Neural cell (in vitro differentiated cells): ENCODE data around the gene GON4L. TPM values are rescaled to one million over a fixed set of nuclear protein-coding genes. Genes with fewer than 3 reads are reported as not detected.
"Not testable (repeated sequence)": the region's sequence is repeated elsewhere in the genome, so short reads cannot be mapped to it uniquely, and the experiment has no call there.

Experiments used
- H2AFZ ChIP-seq: fragments of 200-600, 300-800 bp; sonication (generic), shearing (Covaris generic); 2 replicates; pipeline ENCODE4 v1.6.0; 2014; ENCODE audit warnings: low read depth, mild to moderate bottlenecking, antibody characterized with exemption, low read length, moderate library complexity
- H3F3A ChIP-seq: fragments of 200-600 bp; shearing (Covaris generic); 2 replicates; pipeline ENCODE4 v1.6.1; 2016; ENCODE audit warnings: mild to moderate bottlenecking, moderate library complexity, mixed read lengths, antibody characterized with exemption, low read length; ENCODE audit not compliant: insufficient read depth, poor library complexity, severe bottlenecking
- H3K27ac ChIP-seq: fragments of 200-600, 300-800 bp; sonication (generic), shearing (Covaris generic); 2 replicates; pipeline ENCODE4 v1.5.1; 2014; ENCODE audit warnings: mild to moderate bottlenecking, low read length, moderate library complexity
- H3K27me3 ChIP-seq: fragments of 300-800, 200-600 bp; sonication (generic), shearing (Covaris generic); 2 replicates; pipeline ENCODE4 v1.6.0; 2014; ENCODE audit warnings: mild to moderate bottlenecking, low read depth, low read length, moderate library complexity; ENCODE audit not compliant: insufficient read depth
- H3K36me3 ChIP-seq: fragments of 300-800, 200-600 bp; sonication (generic), shearing (Covaris generic); 2 replicates; pipeline ENCODE4 v1.5.1; 2014; ENCODE audit warnings: mild to moderate bottlenecking, antibody characterized with exemption, low read length, moderate library complexity; ENCODE audit not compliant: insufficient read depth
- H3K4me2 ChIP-seq: fragments of 300-800, 200-600 bp; sonication (generic), shearing (Covaris generic); 2 replicates; pipeline ENCODE4 v1.6.0; 2014; ENCODE audit warnings: mild to moderate bottlenecking, low read length
- H3K4me3 ChIP-seq: fragments of 300-800, 200-600 bp; sonication (generic), shearing (Covaris generic); 2 replicates; pipeline ENCODE4 v1.5.1; 2014; ENCODE audit warnings: mild to moderate bottlenecking, low read length, moderate library complexity
- H3K79me2 ChIP-seq: fragments of 200-600 bp; shearing (Covaris generic); replicated peaks from 2 replicates; pipeline ENCODE4 v1.6.0; 2014; ENCODE audit warnings: mild to moderate bottlenecking, low read length, moderate library complexity; ENCODE audit not compliant: insufficient read depth
- H3K9ac ChIP-seq: fragments of 300-800, 200-600 bp; sonication (generic), shearing (Covaris generic); 2 replicates; pipeline ENCODE4 v1.6.1; 2016; ENCODE audit warnings: mild to moderate bottlenecking, low read length, mixed read lengths
- H3K9me2 ChIP-seq: fragments of 200-600 bp; shearing (Covaris generic); 2 replicates; pipeline ENCODE4 v1.6.1; 2016; ENCODE audit warnings: mild to moderate bottlenecking, low read length, mixed read lengths; ENCODE audit not compliant: insufficient read depth
- H3K9me3 ChIP-seq: fragments of 200-600, 300-800 bp; sonication (generic), shearing (Covaris generic); 2 replicates; pipeline ENCODE4 v1.6.1; 2016; ENCODE audit warnings: mild to moderate bottlenecking, mixed run types, low read length, moderate library complexity, mixed read lengths
- H4K20me1 ChIP-seq: fragments of 200-600 bp; shearing (Covaris generic); 2 replicates; pipeline ENCODE4 v1.6.1; 2016; ENCODE audit warnings: mild to moderate bottlenecking, mixed run types; ENCODE audit not compliant: insufficient read depth
- CTCF ChIP-seq: fragments of 450-650 bp; IDR thresholded peaks from 2 replicates; pipeline ENCODE4 v1.5.1; 2014; ENCODE audit warnings: antibody characterized with exemption, mild to moderate bottlenecking, moderate library complexity; ENCODE audit not compliant: poor library complexity, severe bottlenecking
- EP300 ChIP-seq: fragments of 450-650 bp; conservative IDR thresholded peaks from 2 replicates; pipeline ENCODE4 v1.6.1; 2014; ENCODE audit warnings: antibody characterized with exemption, mild to moderate bottlenecking, moderate library complexity; ENCODE audit not compliant: poor library complexity, severe bottlenecking
- EZH2 ChIP-seq: fragments of 200-600, 300-800 bp; shearing (Covaris generic), sonication (generic); IDR thresholded peaks from 2 replicates; pipeline ENCODE4 v1.6.1; 2014; ENCODE audit warnings: antibody characterized with exemption, low read length, borderline replicate concordance, mild to moderate bottlenecking; ENCODE audit not compliant: insufficient read depth, poor library complexity, severe bottlenecking
- MXI1 ChIP-seq: fragments of 450-650 bp; conservative IDR thresholded peaks from 2 replicates; pipeline ENCODE4 v1.6.1; 2014; ENCODE audit warnings: antibody characterized with exemption, mild to moderate bottlenecking; ENCODE audit not compliant: poor library complexity, severe bottlenecking
- POLR2AphosphoS5 ChIP-seq: IDR thresholded peaks from 2 replicates; pipeline ENCODE4 v1.6.1; 2012
- RAD21 ChIP-seq: fragments of 450-650 bp; conservative IDR thresholded peaks from 2 replicates; pipeline ENCODE4 v1.6.1; 2014; ENCODE audit warnings: antibody characterized with exemption, mild to moderate bottlenecking, moderate library complexity
- REST ChIP-seq: IDR thresholded peaks from 2 replicates; pipeline ENCODE4 v1.6.1; 2012; ENCODE audit warnings: borderline replicate concordance
- SMC3 ChIP-seq: fragments of 450-650 bp; conservative IDR thresholded peaks from 2 replicates; pipeline ENCODE4 v1.6.1; 2014; ENCODE audit warnings: antibody characterized with exemption, mild to moderate bottlenecking, moderate library complexity; ENCODE audit not compliant: poor library complexity
- TAF1 ChIP-seq: IDR thresholded peaks from 2 replicates; pipeline ENCODE4 v1.6.1; 2012; ENCODE audit warnings: low read depth
- polyA plus RNA-seq: library from polyadenylated mRNA; depleted of rRNA; stranded (reverse); fragments of >200 nt; gene quantifications from 2 replicates; pipeline ENCODE4 v1.2.3, GENCODE V29; 2014

Gene GON4L
- polyA plus RNA-seq, 1 donor from 2014 or later, result 30.2 TPM

- no peaks in the 10 kb centered on the region for H3K27me3 ChIP-seq
- no peak overlapping the region for H2AFZ ChIP-seq
- no peak overlapping the region for H3K27ac ChIP-seq
- H3K4me3 ChIP-seq, result no peak overlapping the region
- no peak overlapping the region for H3K9ac ChIP-seq
- no peaks in the 10 kb centered on the region for H3F3A ChIP-seq
- H3K9me3 ChIP-seq, result no peaks in the 10 kb centered on the region
- TF ChIP-seq POLR2AphosphoS5 (no peak), TAF1 (no peak), EZH2 (no peak), RAD21 (no peak), CTCF (no peak), REST (no peak), EP300 (no peak), SMC3 (no peak), MXI1 (no peak)
- no peaks in the 10 kb centered on the region for H3K9me2 ChIP-seq
- H3K36me3 ChIP-seq, result no peaks in the 10 kb centered on the region
- no peak overlapping the region for H3K4me2 ChIP-seq
- H4K20me1 ChIP-seq, result no peaks in the 10 kb centered on the region
- H3K79me2 ChIP-seq, result peaks cover 18% of the 10 kb centered on the region
Measured at GRCh38 chr1:155840386-155840785, 16.6 kb downstream of the GON4L start.

DNA sequence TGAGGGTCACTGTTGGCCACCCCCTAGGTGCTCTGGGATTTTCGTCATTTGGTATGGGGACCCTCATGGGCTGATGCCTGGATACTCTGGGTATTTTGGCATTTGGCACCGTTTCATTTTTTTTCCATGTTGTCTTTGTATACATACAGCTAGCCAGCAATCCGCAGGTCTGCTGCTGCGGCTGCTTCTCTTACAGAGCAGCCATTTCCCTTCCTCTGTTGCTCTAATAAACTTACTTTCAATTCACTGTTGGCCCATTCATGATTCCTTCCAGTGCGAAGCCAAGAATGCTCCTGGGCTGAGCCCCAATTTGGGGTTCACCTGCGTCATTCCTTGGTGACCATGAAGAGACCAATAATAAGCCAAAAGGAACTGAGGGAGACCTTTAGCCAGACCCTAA is 21.5 kb downstream of the GON4L start:
- TF ChIP-seq EP300, result no peak
- Histone ChIP-seq H3K27me3 (no peaks in the 10 kb centered on the region), H4K20me1 (no peaks in the 10 kb centered on the region), H3F3A (no peaks in the 10 kb centered on the region), H3K4me3 (no peak overlapping the region), H3K4me2 (no peak overlapping the region), H3K9me2 (no peaks in the 10 kb centered on the region), H3K36me3 (no peaks in the 10 kb centered on the region), H3K79me2 (peaks cover 3% of the 10 kb centered on the region), H3K9me3 (no peaks in the 10 kb centered on the region), H3K9ac (no peak overlapping the region), H3K27ac (no peak overlapping the region), H2AFZ (no peak overlapping the region)

DNA sequence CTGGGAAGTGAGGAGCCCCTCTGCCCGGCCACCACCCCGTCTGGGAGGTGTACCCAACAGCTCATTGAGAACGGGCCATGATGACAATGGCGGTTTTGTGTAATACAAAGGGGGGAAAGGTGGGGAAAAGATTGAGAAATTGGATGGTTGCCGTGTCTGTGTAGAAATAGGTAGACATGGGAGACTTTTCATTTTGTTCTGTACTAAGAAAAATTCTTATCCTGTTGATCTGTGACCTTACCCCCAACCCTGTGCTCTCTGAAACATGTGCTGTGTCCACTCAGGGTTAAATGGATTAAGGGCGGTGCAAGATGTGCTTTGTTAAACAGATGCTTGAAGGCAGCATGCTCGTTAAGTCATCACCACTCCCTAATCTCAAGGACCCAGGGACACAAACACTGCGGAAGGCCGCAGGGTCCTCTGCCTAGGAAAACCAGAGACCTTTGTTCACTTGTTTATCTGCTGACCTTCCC is 22.1 kb downstream of the GON4L start:
- not testable (repeated sequence) for H4K20me1 ChIP-seq, H3K27me3 ChIP-seq, H3K4me2 ChIP-seq, H3K9ac ChIP-seq, H3K27ac ChIP-seq, H3K4me3 ChIP-seq, H3K9me3 ChIP-seq, H2AFZ ChIP-seq, H3K9me2 ChIP-seq, H3F3A ChIP-seq, H3K36me3 ChIP-seq, H3K79me2 ChIP-seq
